VCaP (cell line): ENCODE results near the gene LMF1.
A peak's percentile ranks its signal among the peaks of the same experiment; 100 is the strongest.

Experiments
- H3K27ac ChIP-seq: fragments of 450-650 bp; 2 replicates; pipeline ENCODE4 v1.5.1; 2017
- TF ChIP-seq, protein P1 (sequence below): fragments of 450-650 bp; conservative IDR thresholded peaks from 2 replicates; pipeline ENCODE4 v1.5.1; 2017; ENCODE audit warnings: mild to moderate bottlenecking, moderate library complexity

Gene LMF1

GRCh38 chr16:927931-928330 lies 42.9 kb downstream of the LMF1 start:
- H3K27ac ChIP-seq = no peak overlapping the region
- TF ChIP-seq, protein P1, sequence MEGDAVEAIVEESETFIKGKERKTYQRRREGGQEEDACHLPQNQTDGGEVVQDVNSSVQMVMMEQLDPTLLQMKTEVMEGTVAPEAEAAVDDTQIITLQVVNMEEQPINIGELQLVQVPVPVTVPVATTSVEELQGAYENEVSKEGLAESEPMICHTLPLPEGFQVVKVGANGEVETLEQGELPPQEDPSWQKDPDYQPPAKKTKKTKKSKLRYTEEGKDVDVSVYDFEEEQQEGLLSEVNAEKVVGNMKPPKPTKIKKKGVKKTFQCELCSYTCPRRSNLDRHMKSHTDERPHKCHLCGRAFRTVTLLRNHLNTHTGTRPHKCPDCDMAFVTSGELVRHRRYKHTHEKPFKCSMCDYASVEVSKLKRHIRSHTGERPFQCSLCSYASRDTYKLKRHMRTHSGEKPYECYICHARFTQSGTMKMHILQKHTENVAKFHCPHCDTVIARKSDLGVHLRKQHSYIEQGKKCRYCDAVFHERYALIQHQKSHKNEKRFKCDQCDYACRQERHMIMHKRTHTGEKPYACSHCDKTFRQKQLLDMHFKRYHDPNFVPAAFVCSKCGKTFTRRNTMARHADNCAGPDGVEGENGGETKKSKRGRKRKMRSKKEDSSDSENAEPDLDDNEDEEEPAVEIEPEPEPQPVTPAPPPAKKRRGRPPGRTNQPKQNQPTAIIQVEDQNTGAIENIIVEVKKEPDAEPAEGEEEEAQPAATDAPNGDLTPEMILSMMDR = no peak

- TF ChIP-seq, protein P1 = no peak
- H3K27ac ChIP-seq = no peak overlapping the region
These were observed 43.4 kb downstream of the LMF1 start for GRCh38 chr16:927406-927805.

DNA sequence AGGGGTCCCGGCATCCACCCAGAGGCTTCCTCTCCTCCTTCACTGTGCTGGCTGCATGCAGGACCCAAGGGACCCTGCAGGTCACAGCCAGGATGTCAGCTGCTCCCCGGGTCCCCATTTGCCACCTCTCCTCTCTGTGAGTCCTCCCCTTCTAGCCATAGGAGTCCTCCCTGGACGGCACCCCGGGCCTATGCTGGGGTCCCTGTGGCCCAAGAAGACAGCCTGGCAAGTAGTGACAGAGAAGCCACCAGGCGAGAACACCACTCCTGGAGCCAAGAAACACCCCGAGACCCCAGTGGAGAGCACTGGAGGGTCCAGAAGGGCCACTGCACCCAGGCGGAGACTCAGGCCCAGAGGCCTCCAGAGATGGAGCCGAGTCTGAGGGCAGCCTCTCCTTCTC lies 44.1 kb downstream of the LMF1 start:
- TF ChIP-seq, protein P1 = no peak
- H3K27ac ChIP-seq = no peak overlapping the region

GRCh38 chr16:924806-925205 lies 46.0 kb downstream of the LMF1 start:
- TF ChIP-seq, protein P1 = no peak

GRCh38 chr16:924063-924462 lies 46.7 kb downstream of the LMF1 start:
- TF ChIP-seq, protein P1 = no peak
- H3K27ac ChIP-seq = 0 out of 2 replicates have a peak overlapping the region, but pooled peaks have one; percentile 16

More at GRCh38 chr16:924806-925205, 46.0 kb downstream of the LMF1 start:
- H3K27ac ChIP-seq = 0 out of 2 replicates have a peak overlapping the region, but pooled peaks have one; percentile 16

DNA sequence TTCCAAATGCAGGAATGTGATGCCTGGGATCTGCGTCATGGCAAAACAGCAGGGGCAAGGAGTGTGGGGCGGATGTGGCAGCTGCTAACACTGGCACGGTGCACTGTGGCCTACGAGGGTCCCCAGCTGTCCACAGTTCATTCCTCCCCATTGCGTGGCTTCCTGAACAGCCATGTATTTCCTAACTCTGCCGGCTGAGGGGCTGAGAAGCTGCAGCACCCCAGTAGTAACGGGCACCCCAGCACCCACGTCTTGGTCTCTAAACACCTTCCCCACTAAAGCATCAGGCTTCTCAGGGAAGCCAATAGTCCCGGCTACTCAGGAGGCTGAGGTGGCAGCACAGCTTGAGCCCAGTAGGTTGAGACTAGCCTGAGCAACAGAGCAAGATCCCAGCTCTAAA lies 47.6 kb downstream of the LMF1 start:
- H3K27ac ChIP-seq = no peak overlapping the region
- TF ChIP-seq, protein P1 = no peak

GRCh38 chr16:922051-922450 lies 48.7 kb downstream of the LMF1 start:
- TF ChIP-seq, protein P1 = no peak
- H3K27ac ChIP-seq = no peak overlapping the region
